ENCODE results near the gene KIAA1958. TPM values are rescaled to one million over a fixed set of nuclear protein-coding genes. Genes with fewer than 3 reads are reported as not detected.

The KIAA1958 gene
- total RNA-seq, 4 donors from 2014 or later: 8.3 to 11.2 (median 9.6) TPM

DNA sequence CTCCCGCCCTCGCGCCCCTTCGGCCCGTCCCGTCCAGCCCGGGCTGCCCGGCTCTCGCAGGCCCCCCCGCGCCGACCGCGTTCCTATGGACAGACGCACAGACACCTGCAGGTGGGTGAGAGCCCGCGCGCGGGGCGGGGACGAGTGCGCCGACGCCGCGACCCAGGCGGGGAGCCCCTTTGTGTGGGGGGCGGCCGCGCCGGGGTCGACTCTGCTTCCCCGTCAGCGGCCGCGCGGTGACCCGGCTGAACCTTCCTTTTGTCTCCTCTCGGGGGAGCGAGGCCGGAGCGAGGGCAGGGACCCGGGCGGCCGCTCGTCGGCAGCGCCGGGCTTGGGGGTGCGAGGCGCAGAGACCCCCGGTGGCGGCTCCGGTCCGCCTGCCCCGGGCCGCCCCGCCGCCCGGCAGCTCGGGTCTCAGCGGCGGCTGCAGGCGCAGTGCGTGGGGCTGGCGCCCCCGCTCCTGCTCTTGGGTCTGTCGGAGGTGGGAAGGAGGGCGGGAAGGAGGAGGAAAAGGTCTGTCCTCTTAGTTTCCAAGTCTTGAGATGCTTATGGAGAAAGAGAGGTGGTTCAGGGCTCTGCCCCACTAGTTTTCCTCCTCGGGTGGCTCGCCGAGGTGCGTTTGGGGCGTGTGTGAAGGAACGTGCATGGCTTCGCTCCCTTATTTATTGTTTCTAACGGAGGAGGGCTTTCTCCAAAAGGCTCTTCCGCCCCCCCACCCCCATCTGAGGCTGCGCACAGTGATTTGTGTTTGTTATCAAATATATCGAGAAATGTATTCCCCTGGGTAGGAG lies 576 bp downstream of the KIAA1958 start:
- peak; percentile 70 to 77 for DNase-seq
- 0 to 1% methylated on average over 11 to 14 of the region's 80 CpGs for WGBS, 2 donors
- intact Hi-C loops (cut with DNase I): loop anchor here (10.0 kb wide), 1 partner anchor 112 kb away; no protein-coding TSS in a partner anchor

GRCh38 chr9:112487799-112488340 lies 1.2 kb downstream of the KIAA1958 start:
- no peak for DNase-seq
- WGBS, 2 donors: 13 to 16% methylated on average over 11 of the region's 11 CpGs
- Histone ChIP-seq H3K9me3 (no peaks in the 10 kb centered on the region), H3K27me3 (no peaks in the 10 kb centered on the region), H3K4me1 (peaks cover 0 to 9% of the 10 kb centered on the region in 2 donors), H3K27ac (peak overlapping the region in 2 of 3 donors; percentile 73 to 91), H3K36me3 (no peaks in the 10 kb centered on the region), H3K4me3 (replicated peaks in 1 of 3) (peak overlapping the region in 2 of 3 donors; percentile 71 to 79)
- no peak for TF ChIP-seq POLR2A (IDR thresholded peaks at IDR 0.05)
- TF ChIP-seq, protein P1, sequence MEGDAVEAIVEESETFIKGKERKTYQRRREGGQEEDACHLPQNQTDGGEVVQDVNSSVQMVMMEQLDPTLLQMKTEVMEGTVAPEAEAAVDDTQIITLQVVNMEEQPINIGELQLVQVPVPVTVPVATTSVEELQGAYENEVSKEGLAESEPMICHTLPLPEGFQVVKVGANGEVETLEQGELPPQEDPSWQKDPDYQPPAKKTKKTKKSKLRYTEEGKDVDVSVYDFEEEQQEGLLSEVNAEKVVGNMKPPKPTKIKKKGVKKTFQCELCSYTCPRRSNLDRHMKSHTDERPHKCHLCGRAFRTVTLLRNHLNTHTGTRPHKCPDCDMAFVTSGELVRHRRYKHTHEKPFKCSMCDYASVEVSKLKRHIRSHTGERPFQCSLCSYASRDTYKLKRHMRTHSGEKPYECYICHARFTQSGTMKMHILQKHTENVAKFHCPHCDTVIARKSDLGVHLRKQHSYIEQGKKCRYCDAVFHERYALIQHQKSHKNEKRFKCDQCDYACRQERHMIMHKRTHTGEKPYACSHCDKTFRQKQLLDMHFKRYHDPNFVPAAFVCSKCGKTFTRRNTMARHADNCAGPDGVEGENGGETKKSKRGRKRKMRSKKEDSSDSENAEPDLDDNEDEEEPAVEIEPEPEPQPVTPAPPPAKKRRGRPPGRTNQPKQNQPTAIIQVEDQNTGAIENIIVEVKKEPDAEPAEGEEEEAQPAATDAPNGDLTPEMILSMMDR (IDR thresholded peaks at IDR 0.05): no peak
- intact Hi-C loops (cut with DNase I): loop anchor here (10.0 kb wide), 1 partner anchor 113 kb away; no protein-coding TSS in a partner anchor

More for the DNA sequence above, 576 bp downstream of the KIAA1958 start:
- H3K27ac ChIP-seq: peak overlapping the region; percentile 45 to 91 (median 73)
- TF ChIP-seq, protein P1 (IDR thresholded peaks at IDR 0.05): peak in 1 of 6 experiments; percentile 17
- peak in 1 of 2 donors; percentile 33 for TF ChIP-seq POLR2A (IDR thresholded peaks at IDR 0.05)
- H3K9me3 ChIP-seq: no peaks in the 10 kb centered on the region
- H3K27me3 ChIP-seq: no peaks in the 10 kb centered on the region
- peaks cover 0 to 9% of the 10 kb centered on the region in 2 donors for H3K4me1 ChIP-seq
- peak overlapping the region; percentile 22 to 79 (median 71) for H3K4me3 ChIP-seq (replicated peaks in 1 of 3)
- no peaks in the 10 kb centered on the region for H3K36me3 ChIP-seq

- 81 to 83% methylated on average over 5 of the region's 5 CpGs for WGBS, 2 donors
- no peak for DNase-seq
These were observed 2.5 kb downstream of the KIAA1958 start for GRCh38 chr9:112489039-112489546.

DNA sequence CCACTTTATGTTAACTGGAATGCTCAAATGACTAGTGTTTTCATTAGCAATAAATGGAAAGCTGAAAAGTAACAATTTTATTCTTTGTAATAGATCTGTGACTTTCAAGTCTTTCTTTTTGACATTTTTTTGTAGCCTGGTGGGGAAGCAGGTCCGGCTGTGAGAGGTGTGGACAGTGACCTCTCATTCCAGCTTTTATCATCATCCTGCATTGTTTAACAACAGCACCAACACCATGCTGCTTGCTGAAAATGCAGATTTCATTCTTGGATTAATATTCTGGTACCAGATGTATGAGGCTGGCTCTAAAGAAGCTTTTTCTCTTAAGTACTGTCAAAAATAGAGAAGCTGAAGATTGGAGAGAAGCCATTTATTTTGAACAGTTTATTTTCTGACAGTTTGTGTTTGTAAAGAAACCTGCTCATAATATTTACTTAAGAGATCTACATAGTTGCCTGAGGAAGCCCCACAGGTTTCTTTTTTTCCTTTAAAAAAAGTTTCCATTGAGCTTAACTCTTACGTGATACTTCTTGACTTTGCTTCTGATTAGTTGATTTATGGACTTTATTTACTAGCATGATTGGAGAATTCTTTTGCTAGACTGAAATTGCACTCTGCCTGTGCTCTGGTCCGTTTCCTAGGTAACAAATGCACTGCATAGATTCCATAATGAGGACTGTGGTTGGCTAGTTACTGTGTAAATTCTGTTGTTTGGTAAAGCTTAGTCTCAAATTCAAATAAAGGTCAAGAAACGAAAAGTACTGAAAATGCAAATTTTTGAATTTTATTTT lies 3.4 kb downstream of the KIAA1958 start:
- Histone ChIP-seq H3K9me3 (no peaks in the 10 kb centered on the region), H3K27me3 (no peaks in the 10 kb centered on the region), H3K27ac (no peak overlapping the region), H3K4me1 (peaks cover 0 to 9% of the 10 kb centered on the region in 2 donors), H3K4me3 (replicated peaks in 1 of 3) (no peak overlapping the region), H3K36me3 (no peaks in the 10 kb centered on the region)
- 84 to 86% methylated on average over 4 of the region's 4 CpGs for WGBS, 2 donors
- TF ChIP-seq, protein P1 (IDR thresholded peaks at IDR 0.05): no peak
- TF ChIP-seq POLR2A (IDR thresholded peaks at IDR 0.05): no peak
- intact Hi-C loops (cut with DNase I): loop anchor here (10.0 kb wide), 1 partner anchor 115 kb away; no protein-coding TSS in a partner anchor
- no peak for DNase-seq

More at GRCh38 chr9:112489039-112489546, 2.5 kb downstream of the KIAA1958 start:
- Histone ChIP-seq H3K36me3 (no peaks in the 10 kb centered on the region), H3K4me1 (peaks cover 0 to 10% of the 10 kb centered on the region in 2 donors), H3K4me3 (replicated peaks in 1 of 3) (no peak overlapping the region), H3K27ac (no peak overlapping the region), H3K9me3 (no peaks in the 10 kb centered on the region), H3K27me3 (no peaks in the 10 kb centered on the region)
- TF ChIP-seq, protein P1 (IDR thresholded peaks at IDR 0.05): no peak
- intact Hi-C loops (cut with DNase I): loop anchor here (10.0 kb wide), 1 partner anchor 114 kb away; no protein-coding TSS in a partner anchor
